Activated naive CD8-positive, alpha-beta T cell treated with anti-CD3 and anti-CD28 coated beads, Interleukin-2, amount 50 U/mL, for 24 hours (primary cell): ENCODE measurements around the gene TMEM132D.

ENCODE experiments used
- ATAC-seq: fragments of 150-1000 bp; cut with Tn5 transposase; one replicate; pipeline ENCODE4 v1.10.0; 2021
- DNase-seq: peaks from one replicate; pipeline ENCODE4 v3.0.0; 2021
- H3K27ac Mint-ChIP-seq: one replicate; pipeline ENCODE4 v1.8.0; 2021; ENCODE audit warnings: mild to moderate bottlenecking, mixed read lengths
- H3K27me3 Mint-ChIP-seq: one replicate; pipeline ENCODE4 v1.8.0; 2021; ENCODE audit warnings: mixed read lengths
- H3K36me3 Mint-ChIP-seq: one replicate; pipeline ENCODE4 v1.8.0; 2021; ENCODE audit warnings: low read depth, mixed read lengths
- H3K4me1 Mint-ChIP-seq: one replicate; pipeline ENCODE4 v1.8.0; 2021; ENCODE audit warnings: mixed read lengths
- H3K4me3 Mint-ChIP-seq: one replicate; pipeline ENCODE4 v1.8.0; 2021; ENCODE audit warnings: mild to moderate bottlenecking, moderate library complexity, mixed read lengths
- H3K9me3 Mint-ChIP-seq: one replicate; pipeline ENCODE4 v1.8.0; 2021; ENCODE audit warnings: mixed read lengths

Gene TMEM132D

GRCh38 chr12:129819391-129819790, 84.4 kb downstream of the TMEM132D start:
- Mint-ChIP-seq H3K4me1 (no peaks in the 10 kb centered on the region), H3K27me3 (no peaks in the 10 kb centered on the region), H3K36me3 (no peaks in the 10 kb centered on the region), H3K9me3 (peaks cover 5% of the 10 kb centered on the region), H3K27ac (no peak overlapping the region), H3K4me3 (no peak overlapping the region)
- ATAC-seq: no peak
- DNase-seq: no peak

DNA sequence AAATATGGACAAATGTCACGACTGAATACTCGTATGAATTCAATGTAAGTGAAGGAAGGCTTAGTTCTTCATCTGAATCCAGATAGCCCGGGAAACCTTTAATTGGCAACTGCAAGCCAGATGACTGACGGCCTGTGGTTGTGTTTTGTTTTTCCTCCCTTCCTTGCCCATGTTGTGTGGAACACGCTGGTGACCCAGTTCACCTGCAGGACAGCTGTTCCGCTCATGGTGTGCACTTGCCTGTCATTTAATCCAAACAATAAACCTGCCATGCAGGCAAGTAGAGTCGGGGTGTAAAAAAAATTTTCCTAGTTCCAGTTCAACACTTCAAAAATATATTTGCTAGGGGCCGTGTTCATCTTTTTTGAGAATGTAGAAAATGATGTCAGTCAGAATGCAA, 88.0 kb downstream of the TMEM132D start:
- no peak overlapping the region for H3K4me3 Mint-ChIP-seq
- no peaks in the 10 kb centered on the region for H3K9me3 Mint-ChIP-seq
- H3K27ac Mint-ChIP-seq: no peak overlapping the region
- no peaks in the 10 kb centered on the region for H3K4me1 Mint-ChIP-seq
- ATAC-seq (no peak), DNase-seq (no peak)
- H3K27me3 Mint-ChIP-seq: no peaks in the 10 kb centered on the region
- H3K36me3 Mint-ChIP-seq: no peaks in the 10 kb centered on the region

DNA sequence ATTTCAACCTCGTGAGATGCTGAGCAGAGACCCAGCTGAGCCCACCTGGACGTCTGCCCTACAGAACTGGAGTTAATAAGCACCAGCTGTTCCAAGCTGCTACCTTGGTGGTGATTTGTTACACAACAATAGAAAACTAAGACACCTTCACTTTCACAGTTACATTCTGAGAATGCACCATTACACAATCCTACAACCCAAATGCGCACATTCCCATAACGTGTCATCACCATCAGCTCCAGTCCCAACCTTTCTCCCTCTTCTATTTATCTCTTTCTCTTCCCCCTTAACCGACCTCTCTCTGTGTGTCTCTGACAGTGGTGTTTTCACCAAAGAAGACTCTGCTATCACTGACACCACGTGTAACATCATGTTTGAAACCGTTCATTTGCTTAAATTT, 91.9 kb downstream of the TMEM132D start:
- no peak overlapping the region for H3K27ac Mint-ChIP-seq
- H3K9me3 Mint-ChIP-seq: peaks cover 5% of the 10 kb centered on the region
- H3K36me3 Mint-ChIP-seq: no peaks in the 10 kb centered on the region
- H3K27me3 Mint-ChIP-seq: no peaks in the 10 kb centered on the region
- no peak overlapping the region for H3K4me3 Mint-ChIP-seq
- ATAC-seq: no peak
- DNase-seq: no peak
- no peaks in the 10 kb centered on the region for H3K4me1 Mint-ChIP-seq

DNA sequence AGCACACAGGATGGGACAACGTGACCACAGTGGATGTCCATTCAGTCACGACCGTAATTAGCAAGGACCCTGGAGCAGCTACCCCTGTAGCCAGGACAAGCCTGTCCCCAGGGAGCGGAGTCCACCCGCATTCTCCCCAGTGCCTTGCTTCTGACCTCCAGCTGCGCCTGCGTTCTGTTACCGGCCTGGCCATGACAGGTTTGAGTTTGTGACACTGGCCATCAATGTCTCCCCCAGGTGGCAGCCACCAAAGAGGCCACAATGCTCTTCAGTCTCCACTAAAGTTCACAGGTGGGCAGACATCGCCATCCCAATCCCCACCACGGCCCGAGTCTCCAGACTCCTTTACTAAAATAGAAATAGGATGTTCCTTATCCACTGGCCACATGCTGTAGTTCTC, 96.7 kb downstream of the TMEM132D start:
- Mint-ChIP-seq H3K27ac (no peak overlapping the region), H3K27me3 (no peaks in the 10 kb centered on the region), H3K36me3 (no peaks in the 10 kb centered on the region), H3K9me3 (peaks cover 5% of the 10 kb centered on the region), H3K4me3 (no peak overlapping the region), H3K4me1 (no peaks in the 10 kb centered on the region)
- DNase-seq (no peak), ATAC-seq (no peak)

GRCh38 chr12:129791396-129791795, 112.4 kb downstream of the TMEM132D start:
- DNase-seq (no peak), ATAC-seq (no peak)
- Mint-ChIP-seq H3K4me3 (no peak overlapping the region), H3K27me3 (no peaks in the 10 kb centered on the region), H3K27ac (no peak overlapping the region), H3K4me1 (no peaks in the 10 kb centered on the region), H3K9me3 (peaks cover 10% of the 10 kb centered on the region), H3K36me3 (no peaks in the 10 kb centered on the region)

DNA sequence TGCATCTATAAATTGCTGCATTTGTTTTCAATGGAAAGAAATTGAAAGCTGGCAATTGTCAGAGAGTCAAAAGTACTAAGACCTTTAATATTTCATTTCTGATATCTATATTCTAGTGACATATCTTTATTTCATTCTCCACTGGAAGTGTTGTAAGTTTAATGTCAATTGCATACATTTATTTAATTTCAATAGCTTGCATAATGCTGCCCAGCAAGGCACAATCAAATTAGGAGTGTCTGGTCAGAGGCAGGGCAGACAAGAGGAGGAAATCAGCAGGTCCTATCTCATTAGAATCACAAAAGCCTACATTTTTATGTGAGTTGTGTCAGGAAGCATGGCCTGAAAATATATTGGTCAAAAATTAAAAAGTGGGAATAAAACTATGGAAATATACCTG, 112.9 kb downstream of the TMEM132D start:
- Mint-ChIP-seq H3K36me3 (no peaks in the 10 kb centered on the region), H3K4me1 (no peaks in the 10 kb centered on the region), H3K4me3 (no peak overlapping the region), H3K27ac (no peak overlapping the region), H3K9me3 (peaks cover 10% of the 10 kb centered on the region), H3K27me3 (no peaks in the 10 kb centered on the region)
- no peak for DNase-seq
- no peak for ATAC-seq

- ATAC-seq: no peak
- peaks cover 10% of the 10 kb centered on the region for H3K9me3 Mint-ChIP-seq
- no peaks in the 10 kb centered on the region for H3K36me3 Mint-ChIP-seq
- H3K27me3 Mint-ChIP-seq: no peaks in the 10 kb centered on the region
- DNase-seq: no peak
- no peaks in the 10 kb centered on the region for H3K4me1 Mint-ChIP-seq
- no peak overlapping the region for H3K27ac Mint-ChIP-seq
- no peak overlapping the region for H3K4me3 Mint-ChIP-seq
These were observed 113.5 kb downstream of the TMEM132D start for GRCh38 chr12:129790331-129790730.

DNA sequence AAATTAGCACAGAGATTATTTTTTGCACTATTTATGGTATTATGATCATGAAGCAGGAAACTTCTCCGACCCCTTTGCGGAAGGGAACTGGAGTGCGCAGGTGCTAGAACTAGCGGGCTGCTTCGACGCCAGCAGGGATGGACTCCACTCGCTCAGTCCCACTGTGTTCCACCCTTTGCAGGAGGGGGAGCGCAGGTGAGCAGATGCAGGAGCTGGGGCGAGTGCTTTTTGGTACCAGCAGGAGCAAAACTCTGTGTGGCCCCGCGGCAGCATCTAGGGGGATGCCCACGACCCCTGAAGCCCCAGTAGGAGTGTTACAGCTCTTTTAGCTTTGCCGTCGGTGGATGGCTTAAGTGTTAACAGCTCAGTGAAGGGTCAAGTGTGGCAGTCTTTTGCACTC, 113.9 kb downstream of the TMEM132D start:
- no peak overlapping the region for H3K4me3 Mint-ChIP-seq

GRCh38 chr12:129788506-129789084, 115.2 kb downstream of the TMEM132D start:
- no peaks in the 10 kb centered on the region for H3K36me3 Mint-ChIP-seq
- no peaks in the 10 kb centered on the region for H3K4me1 Mint-ChIP-seq
- ATAC-seq: no peak
- no peak for DNase-seq
- H3K9me3 Mint-ChIP-seq: peaks cover 10% of the 10 kb centered on the region
- H3K27me3 Mint-ChIP-seq: no peaks in the 10 kb centered on the region
- no peak overlapping the region for H3K4me3 Mint-ChIP-seq
- no peak overlapping the region for H3K27ac Mint-ChIP-seq

More for the DNA sequence above, 113.9 kb downstream of the TMEM132D start:
- Mint-ChIP-seq H3K27me3 (no peaks in the 10 kb centered on the region), H3K9me3 (peaks cover 10% of the 10 kb centered on the region), H3K36me3 (no peaks in the 10 kb centered on the region), H3K27ac (no peak overlapping the region), H3K4me1 (no peaks in the 10 kb centered on the region)
- DNase-seq (no peak), ATAC-seq (no peak)

- DNase-seq: no peak
- Mint-ChIP-seq H3K27me3 (no peaks in the 10 kb centered on the region), H3K4me1 (no peaks in the 10 kb centered on the region), H3K9me3 (peaks cover 7% of the 10 kb centered on the region), H3K27ac (no peak overlapping the region), H3K36me3 (no peaks in the 10 kb centered on the region), H3K4me3 (no peak overlapping the region)
- ATAC-seq: no peak
These were observed 123.8 kb downstream of the TMEM132D start for GRCh38 chr12:129779989-129780388.

DNA sequence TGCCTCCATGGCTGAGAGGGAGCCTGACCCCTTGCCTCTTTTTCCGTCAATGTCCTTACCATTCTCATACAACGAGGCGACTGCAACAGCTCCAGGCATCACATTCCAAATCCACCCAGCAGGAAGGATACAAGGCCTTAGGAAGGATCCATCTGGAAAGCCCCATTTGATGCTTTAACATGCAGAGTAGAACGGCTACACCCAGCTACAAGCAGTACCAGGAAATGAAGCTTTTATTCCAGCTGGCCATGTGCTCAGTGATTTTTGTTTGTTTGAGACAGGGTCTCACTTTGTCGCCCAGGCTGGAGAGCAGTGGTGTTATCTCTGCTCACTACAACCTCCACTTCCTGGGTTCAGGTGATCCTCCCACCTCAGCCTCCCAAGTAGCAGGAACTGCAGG, 124.8 kb downstream of the TMEM132D start:
- Mint-ChIP-seq H3K4me3 (no peak overlapping the region), H3K9me3 (peaks cover 7% of the 10 kb centered on the region), H3K36me3 (no peaks in the 10 kb centered on the region), H3K27me3 (no peaks in the 10 kb centered on the region), H3K4me1 (no peaks in the 10 kb centered on the region), H3K27ac (no peak overlapping the region)
- ATAC-seq: no peak
- no peak for DNase-seq

DNA sequence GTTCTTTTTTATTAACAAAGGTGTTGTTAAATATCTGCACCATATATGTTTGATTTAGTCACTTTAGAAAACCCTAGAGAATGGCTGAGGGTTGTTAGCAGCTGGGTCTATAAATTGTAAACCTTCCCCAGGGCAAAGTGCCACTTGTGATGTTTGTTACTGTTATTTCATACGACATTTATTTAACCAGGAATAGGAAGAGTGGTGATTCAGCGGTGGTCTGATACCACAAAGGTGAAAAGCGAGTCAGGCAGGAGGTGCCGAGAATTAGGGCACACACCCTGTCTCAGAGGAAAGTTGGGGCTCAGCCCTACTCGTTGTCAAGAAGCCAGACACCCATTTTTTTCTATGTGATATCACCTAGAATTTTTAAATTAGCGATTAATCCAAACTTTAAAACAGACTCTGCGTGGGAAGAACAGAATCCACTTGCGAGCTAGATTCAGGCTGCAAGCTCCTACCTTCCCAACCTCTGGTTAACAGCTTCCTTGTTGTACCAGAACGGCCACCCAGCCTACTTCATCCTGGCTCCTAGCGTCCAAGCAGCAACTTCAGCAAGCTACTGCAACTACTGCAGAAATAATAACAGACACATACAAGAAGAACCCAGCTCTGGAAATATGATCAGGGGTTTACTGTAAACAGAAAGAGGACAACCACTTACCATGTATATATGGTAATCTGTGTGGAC, 126.7 kb downstream of the TMEM132D start:
- no peaks in the 10 kb centered on the region for H3K36me3 Mint-ChIP-seq
- no peaks in the 10 kb centered on the region for H3K4me1 Mint-ChIP-seq
- no peaks in the 10 kb centered on the region for H3K27me3 Mint-ChIP-seq
- DNase-seq (no peak), ATAC-seq (no peak)
- H3K4me3 Mint-ChIP-seq: no peak overlapping the region
- peaks cover 7% of the 10 kb centered on the region for H3K9me3 Mint-ChIP-seq
- H3K27ac Mint-ChIP-seq: no peak overlapping the region

DNA sequence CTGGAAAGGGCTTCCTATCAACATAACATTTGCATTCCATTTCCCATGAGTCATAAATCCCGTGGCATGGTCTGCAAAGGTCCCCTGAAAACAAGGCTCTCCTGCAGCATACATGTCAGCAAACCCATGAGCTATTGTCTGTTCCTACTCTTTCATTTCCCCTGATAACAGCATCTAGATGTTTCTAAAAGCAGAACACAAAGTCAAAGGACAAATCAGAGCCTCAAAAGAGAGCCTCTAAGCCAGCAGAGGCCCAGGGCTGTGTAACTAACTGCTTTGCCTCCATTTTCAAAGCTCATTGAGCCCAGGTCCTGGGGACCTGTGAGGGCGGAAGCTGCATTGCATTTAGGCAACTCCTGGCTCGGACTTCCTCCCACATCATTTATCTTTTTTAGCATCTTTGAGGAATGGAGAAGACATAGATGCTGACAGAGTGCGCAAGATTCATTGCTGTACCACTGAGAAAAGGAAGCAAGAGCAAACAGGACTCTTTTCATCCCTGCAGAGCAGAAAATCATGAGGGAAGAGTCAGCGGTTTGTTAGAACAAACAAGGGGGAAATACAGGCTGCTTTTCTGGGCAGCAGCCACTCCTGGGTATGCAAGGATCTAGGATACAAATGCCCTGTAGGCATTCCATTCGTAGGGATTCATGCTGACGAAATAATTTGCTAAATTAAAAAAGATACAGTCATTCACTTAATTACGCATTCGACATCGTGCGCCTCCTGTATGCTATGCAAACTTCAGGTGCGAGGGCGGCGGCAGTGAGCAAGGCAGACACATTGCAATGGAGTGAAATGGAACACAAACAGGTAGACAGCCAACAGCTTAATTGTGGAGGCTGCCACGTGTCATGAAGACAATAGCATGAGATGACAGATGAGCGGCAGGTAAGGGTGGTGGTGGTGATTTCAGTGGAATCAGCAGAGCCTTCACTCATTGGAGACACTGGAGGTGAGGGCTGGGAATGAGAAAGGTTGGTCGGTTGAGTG, 131.0 kb downstream of the TMEM132D start:
- no peaks in the 10 kb centered on the region for H3K36me3 Mint-ChIP-seq
- no peak overlapping the region for H3K4me3 Mint-ChIP-seq
- H3K9me3 Mint-ChIP-seq: peaks cover 10% of the 10 kb centered on the region
- H3K27ac Mint-ChIP-seq: no peak overlapping the region
- H3K27me3 Mint-ChIP-seq: no peaks in the 10 kb centered on the region
- no peaks in the 10 kb centered on the region for H3K4me1 Mint-ChIP-seq
- DNase-seq: no peak
- no peak for ATAC-seq

GRCh38 chr12:129771238-129771637, 132.6 kb downstream of the TMEM132D start:
- H3K4me1 Mint-ChIP-seq: no peaks in the 10 kb centered on the region

GRCh38 chr12:129765719-129766118, 138.1 kb downstream of the TMEM132D start:
- Mint-ChIP-seq H3K36me3 (no peaks in the 10 kb centered on the region), H3K9me3 (peaks cover 22% of the 10 kb centered on the region), H3K27ac (no peak overlapping the region), H3K4me1 (no peaks in the 10 kb centered on the region), H3K27me3 (no peaks in the 10 kb centered on the region), H3K4me3 (no peak overlapping the region)
- DNase-seq: no peak
- ATAC-seq: no peak

More at GRCh38 chr12:129771238-129771637, 132.6 kb downstream of the TMEM132D start:
- no peak overlapping the region for H3K4me3 Mint-ChIP-seq
- H3K27me3 Mint-ChIP-seq: no peaks in the 10 kb centered on the region
- DNase-seq (no peak), ATAC-seq (no peak)
- no peaks in the 10 kb centered on the region for H3K36me3 Mint-ChIP-seq
- no peak overlapping the region for H3K27ac Mint-ChIP-seq
- peaks cover 17% of the 10 kb centered on the region for H3K9me3 Mint-ChIP-seq
